KBM-7 (cell line): ENCODE data around the gene CTNNBL1.
"Not testable (repeated sequence)": the region's sequence is repeated elsewhere in the genome, so short reads cannot be mapped to it uniquely, and the experiment has no call there.

Experiments used
- DNase-seq: peaks from one replicate; pipeline ENCODE4 v3.0.0-alpha.2; 2015
- in situ Hi-C: fragments of 300-500 bp; cut with MboI; formaldehyde crosslinking; loops from 2 replicates; pipeline ENCODE4 v1.14.3; 2020; ENCODE audit warnings: low sequenced_read_pairs, low pct_unique_long_range_greater_than_20kb, mixed read lengths

The CTNNBL1 gene

DNA sequence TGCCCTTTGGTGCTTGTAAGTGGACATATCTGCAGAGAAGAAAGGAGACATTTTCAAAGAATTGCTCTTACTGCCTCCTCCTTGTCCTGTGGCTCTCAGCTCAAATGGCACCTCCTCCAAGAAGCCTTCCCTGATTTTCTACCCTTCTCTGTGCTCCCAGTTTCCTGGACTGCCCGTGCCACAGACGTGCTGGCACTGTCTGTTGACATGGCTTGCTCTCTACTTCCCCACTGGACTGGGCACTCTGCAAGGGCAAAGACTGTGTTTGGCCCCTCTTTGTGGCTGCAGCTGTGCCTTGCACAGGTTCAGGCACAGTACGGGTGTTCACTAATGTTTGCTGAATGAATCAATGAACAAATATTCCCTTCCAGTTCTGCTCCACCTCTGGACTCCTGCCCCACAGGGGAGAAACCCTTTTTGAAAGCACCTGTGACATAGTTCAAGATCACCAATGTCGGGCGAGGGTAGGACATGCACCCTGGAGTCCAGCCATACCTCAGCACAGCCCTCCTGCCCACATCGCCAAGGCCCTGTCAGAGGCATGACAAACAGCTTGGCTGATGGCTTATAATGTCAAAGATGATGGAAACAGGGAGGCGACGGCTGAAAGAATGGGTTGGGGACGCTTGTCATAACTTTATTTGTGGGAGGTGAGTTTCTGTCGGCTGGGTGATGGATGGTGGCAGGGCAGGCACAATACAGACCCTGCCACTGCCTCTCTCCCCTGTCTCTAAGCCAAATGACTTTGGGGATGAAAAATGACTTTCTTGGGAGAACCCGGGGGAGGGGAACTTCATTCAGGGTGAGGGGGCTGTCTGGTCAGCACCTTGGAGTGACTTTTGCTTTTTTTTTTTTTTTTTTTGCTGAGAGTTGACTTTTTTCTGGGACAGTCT is 15.6 kb upstream of the CTNNBL1 start:
- in situ Hi-C loops, result no loop called here
- DNase-seq, result no peak

DNA sequence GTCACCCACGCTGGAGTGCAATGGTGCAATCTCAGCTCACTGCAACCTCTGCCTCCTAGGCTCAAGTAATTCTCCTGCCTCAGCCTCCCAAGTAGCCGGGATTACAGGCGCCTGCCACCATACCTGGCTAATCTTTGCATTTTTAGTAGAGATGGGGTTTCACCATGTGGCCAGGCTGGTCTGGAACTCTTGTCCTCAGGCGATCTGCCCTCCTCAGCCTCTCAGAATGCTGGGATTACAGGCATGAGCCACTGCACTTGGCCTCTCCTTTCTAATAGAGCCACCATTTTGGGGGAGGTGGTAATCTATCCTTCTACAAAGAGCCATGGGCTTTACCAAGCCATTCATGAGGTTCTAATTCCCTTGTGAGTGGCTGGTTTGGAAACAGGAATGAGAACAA is 14.1 kb upstream of the CTNNBL1 start:
- not testable (repeated sequence) for DNase-seq

GRCh38 chr20:37680420-37680819 is 13.4 kb upstream of the CTNNBL1 start:
- in situ Hi-C loops, result no loop called here
- DNase-seq, result no peak

More for the DNA sequence above, 14.1 kb upstream of the CTNNBL1 start:
- in situ Hi-C loops, result not testable (repeated sequence)

- no peak for DNase-seq
- in situ Hi-C loops, result no loop called here
Measured at GRCh38 chr20:37681384-37682112, 12.3 kb upstream of the CTNNBL1 start.

DNA sequence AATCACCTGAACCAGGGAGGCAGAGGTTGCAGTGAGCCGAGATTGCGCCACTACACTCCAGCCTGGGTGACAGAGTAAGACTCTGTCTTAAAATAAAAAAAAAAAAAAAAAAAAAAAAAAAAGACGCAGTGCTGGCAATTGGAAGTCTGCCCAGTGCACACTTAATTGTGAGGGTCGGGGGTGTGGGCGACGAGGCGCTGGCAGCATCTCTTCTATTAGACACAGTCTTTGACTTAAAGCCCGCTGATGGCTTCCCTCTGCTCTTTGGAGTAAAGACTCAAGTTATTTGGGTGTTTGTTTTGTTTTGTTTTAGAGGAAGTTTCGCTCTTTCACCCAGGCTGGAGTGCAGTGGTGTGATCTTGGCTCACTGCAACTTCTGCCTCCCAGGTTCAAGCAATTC is 10.7 kb upstream of the CTNNBL1 start:
- in situ Hi-C loops, DNase-seq: not testable (repeated sequence)

- DNase-seq, result no peak
- in situ Hi-C loops, result no loop called here
Measured at GRCh38 chr20:37686762-37687477, 6.9 kb upstream of the CTNNBL1 start.

GRCh38 chr20:37687478-37687805 is 6.4 kb upstream of the CTNNBL1 start:
- in situ Hi-C loops, result no loop called here
- DNase-seq, result no peak

DNA sequence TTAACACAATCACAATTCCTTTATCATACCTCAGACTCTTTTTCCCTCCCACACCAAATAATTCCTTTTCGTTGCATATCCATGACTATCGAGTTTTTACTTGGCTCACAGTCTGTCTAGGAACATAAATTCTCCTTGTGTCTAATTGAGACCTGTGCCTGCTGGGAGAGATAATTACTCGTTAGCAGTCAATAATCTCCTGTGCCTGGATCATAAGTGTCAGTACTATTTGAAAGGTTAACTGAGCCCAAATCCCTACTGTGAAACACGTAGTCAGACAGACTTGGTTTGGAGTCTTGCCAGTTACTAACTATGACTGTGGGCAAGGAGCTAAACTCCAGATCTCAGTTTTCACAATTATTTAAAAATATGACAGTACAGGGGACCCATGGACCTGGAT is 5.7 kb upstream of the CTNNBL1 start:
- in situ Hi-C loops, result no loop called here

DNA sequence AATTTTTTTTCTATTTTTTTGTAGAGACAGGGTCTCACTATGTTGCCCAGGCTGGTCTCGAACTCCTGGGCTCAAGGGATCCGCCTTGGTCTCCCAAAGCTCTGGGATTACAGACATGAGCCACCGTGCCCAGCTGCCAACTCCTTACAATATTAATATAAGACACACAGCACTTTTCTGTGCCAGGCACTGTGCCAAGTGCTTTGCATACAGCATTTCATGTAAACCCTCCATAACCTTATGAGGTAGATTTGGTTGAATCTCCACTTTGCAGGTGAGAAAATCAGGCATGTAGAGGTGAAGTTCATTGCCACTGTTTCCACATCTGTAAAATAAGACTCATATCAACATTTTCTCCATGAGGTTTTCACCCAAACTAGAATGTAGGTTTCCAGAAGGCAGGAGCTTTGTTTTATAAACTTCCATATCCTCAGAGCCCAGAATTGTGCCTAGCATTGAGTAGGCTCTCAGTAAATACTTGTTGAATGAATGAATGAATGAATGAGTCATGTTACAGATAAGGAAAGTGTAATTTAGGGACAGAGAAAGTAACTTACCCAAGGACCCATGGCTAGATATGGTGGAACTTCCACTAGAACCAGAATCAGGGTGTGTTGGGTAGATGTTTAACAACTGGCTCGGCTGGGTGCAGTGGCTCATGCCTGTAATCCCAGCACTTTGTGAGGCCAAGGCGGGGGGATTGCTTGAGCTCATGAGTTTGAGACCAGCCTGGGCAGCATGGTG is 3.0 kb upstream of the CTNNBL1 start:
- in situ Hi-C loops, result no loop called here
- no peak for DNase-seq

More for the DNA sequence above, 5.7 kb upstream of the CTNNBL1 start:
- DNase-seq, result no peak

DNA sequence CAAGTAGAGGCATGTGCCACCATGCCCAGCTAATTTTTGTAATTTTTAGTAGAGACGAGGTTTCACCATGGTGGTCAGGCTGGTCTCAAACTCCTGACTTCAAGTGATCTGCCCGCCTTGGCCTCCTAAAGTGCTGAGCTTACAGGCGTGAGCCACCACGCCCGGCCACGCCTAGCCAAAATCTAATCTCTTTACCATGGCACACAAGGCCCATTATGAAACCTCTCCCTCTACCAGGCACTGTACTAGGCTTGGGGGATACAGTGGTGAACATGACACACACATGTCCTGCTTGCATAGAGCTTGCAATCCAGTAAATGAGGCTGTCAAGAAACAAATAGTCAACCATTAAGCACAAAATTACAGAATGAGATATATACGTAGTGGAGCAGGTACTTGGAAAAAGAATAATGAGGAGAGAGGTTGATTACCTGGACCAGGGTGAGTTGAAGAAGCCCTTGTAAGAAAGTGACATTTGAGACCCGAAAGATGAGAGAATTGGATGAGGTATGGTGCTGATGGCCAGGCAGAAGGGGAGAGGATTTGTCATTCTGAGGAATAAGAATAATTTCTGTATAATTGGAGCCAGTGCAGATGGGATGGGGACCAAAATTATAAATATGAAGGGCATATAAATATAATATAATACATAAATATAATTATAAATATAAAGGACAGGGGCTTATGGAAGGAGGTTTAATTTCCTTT is 1.2 kb upstream of the CTNNBL1 start:
- in situ Hi-C loops, result no loop called here
- DNase-seq, result no peak

- no peak for DNase-seq
- in situ Hi-C loops, result no loop called here
Measured at GRCh38 chr20:37693242-37693634, 592 bp upstream of the CTNNBL1 start.

- in situ Hi-C loops, result no loop called here
- no peak for DNase-seq
Measured at GRCh38 chr20:37695684-37696342, 2.0 kb downstream of the CTNNBL1 start.

DNA sequence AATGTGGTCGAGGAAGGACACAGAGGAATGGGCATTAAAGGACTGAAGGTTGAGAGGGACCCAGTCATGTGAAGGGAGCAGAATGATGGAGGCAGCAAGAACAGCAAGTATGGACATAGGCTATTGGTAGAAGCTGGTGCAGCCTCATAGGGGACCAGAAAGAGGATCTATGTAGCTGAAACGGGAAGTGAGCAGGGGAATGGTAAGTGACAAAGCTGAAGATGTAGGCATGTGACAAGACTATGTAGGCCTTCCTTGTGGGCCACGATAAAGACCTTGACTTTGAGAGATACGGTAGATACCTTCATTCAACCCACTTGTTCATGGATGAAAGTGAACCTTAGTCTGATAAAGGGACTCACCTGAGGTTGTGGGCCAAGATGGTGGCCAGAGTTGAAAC is 3.5 kb downstream of the CTNNBL1 start:
- peak; percentile 45 for DNase-seq
- in situ Hi-C loops, result no loop called here

DNA sequence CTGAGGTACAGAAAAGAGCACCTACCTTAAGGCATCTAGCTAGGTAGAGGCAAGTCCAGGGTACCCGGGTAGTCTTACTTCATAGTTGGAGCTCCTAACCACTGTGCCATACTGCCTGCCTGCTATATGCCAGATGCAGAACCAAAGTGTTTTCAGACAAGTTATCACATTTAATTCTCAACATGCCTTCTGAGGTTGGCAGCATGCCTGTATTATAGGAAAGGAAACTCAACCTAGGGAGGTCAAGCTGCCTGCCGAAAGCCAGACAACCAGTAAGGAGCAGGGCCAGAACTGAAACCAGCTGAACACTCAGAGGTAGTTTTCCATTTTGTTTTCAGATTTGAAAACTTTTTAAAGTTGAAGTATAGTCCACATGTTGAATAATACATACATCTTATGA is 5.4 kb downstream of the CTNNBL1 start:
- in situ Hi-C loops, result no loop called here
- no peak for DNase-seq

- no peak for DNase-seq
- in situ Hi-C loops, result no loop called here
Measured at GRCh38 chr20:37700301-37700700, 6.5 kb downstream of the CTNNBL1 start.

DNA sequence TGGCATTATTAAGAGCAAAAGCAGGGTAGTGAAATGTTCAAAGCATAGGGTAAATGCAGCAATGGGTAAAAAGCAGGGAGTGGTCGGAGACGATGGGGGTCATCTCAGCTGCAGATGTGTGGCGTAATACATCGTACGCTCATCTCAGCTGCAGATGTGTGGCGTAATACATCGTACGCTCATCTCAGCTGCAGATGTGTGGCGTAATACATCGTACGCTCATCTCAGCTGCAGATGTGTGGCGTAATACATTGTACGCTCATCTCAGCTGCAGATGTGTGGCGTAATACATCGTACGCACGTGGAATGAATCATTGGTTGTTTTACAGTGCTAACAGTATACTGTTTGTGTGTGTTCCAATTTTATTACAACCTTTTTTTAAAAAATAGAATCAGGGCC is 7.8 kb downstream of the CTNNBL1 start:
- in situ Hi-C loops, DNase-seq: not testable (repeated sequence)

- no peak for DNase-seq
- in situ Hi-C loops, result no loop called here
Measured at GRCh38 chr20:37702403-37703034, 8.7 kb downstream of the CTNNBL1 start.
